ENCODE data around the gene DCC. TPM values are rescaled to one million over a fixed set of nuclear protein-coding genes. Genes with fewer than 3 reads are reported as not detected.

Gene DCC
- total RNA-seq, 1 experiment from 2014 or later = not detected

DNA sequence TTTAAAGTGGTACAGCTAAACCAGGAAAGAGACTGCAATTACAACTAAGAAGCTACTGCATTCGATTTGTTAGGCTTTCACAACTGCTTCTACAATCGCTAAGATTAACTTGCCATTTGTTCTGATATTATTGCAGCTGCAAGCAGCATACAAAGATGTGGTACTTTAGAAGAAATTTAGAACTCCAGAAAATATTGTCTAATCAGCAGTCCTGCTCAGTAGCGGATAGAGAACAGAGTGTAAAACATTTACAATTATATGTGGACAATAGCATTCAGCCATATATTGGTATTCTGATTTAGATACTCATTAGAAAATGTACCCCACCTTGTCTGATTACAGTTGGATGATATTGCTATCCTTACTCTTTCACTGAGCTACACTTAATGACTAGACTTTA is 265.3 kb downstream of the DCC start:
- intact Hi-C loops (cut with micrococcal nuclease) = no loop called here
- no peaks in the 10 kb centered on the region for H3K79me2 ChIP-seq (ENCODE audit: insufficient read depth, low read length)
- H3K4me3 ChIP-seq (replicated peaks in 1 of 2; ENCODE audit: low read depth in 1 of 2, low read length in 2 of 2) = no peak overlapping the region
- ATAC-seq = no peak
- RAD21 ChIA-PET (ENCODE audit: low non-redundant PET in 1 of 2, low total read pairs in 2 of 2, uncharacterized antibody in 2 of 2, unreplicated experiment in 2 of 2) = no interaction called here
- no peak overlapping the region for H2AFZ ChIP-seq (ENCODE audit: low read depth, low read length, poor library complexity, severe bottlenecking)
- H3K9me2 ChIP-seq (ENCODE audit: insufficient read depth) = no peaks in the 10 kb centered on the region
- H3K27me3 ChIP-seq (ENCODE audit: insufficient read depth, low read length) = no peaks in the 10 kb centered on the region
- POLR2A ChIA-PET = no interaction called here
- CTCF ChIA-PET = no interaction called here
- no peak for DNase-seq (ENCODE audit: low read depth, low spot score)
- H3K9me3 ChIP-seq (ENCODE audit: control insufficient read depth in 1 of 2, insufficient read depth in 1 of 2, low read depth in 1 of 2, low read length in 2 of 2) = peaks cover 6 to 16% of the 10 kb centered on the region in 2 experiments; a peak in 2 of 4 replicates
- no peak overlapping the region for H3K27ac ChIP-seq (ENCODE audit: low read depth, low read length)
- TF ChIP-seq, protein P1, sequence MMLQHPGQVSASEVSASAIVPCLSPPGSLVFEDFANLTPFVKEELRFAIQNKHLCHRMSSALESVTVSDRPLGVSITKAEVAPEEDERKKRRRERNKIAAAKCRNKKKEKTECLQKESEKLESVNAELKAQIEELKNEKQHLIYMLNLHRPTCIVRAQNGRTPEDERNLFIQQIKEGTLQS (IDR thresholded peaks at IDR 0.05) = no peak
- TF ChIP-seq SP1 (IDR thresholded peaks at IDR 0.05; ENCODE audit: low read depth) (no peak), EZH2phosphoT487 (IDR thresholded peaks at IDR 0.05; ENCODE audit: borderline replicate concordance) (no peak), FOSL1 (IDR thresholded peaks at IDR 0.05; ENCODE audit: low read depth) (no peak)
- H4K20me1 ChIP-seq (ENCODE audit: insufficient read depth) = no peaks in the 10 kb centered on the region
- H3K4me2 ChIP-seq (ENCODE audit: low read length) = no peak overlapping the region
- H3K36me3 ChIP-seq (ENCODE audit: control insufficient read depth in 1 of 2, insufficient read depth in 2 of 2, low read length in 2 of 2) = no peaks in the 10 kb centered on the region
- no peak overlapping the region for H3K9ac ChIP-seq (ENCODE audit: low read length)
- H3K4me1 ChIP-seq (ENCODE audit: control insufficient read depth in 1 of 2, insufficient read depth in 2 of 2, low read length in 2 of 2) = no peaks in the 10 kb centered on the region
- no TSS peak for BruUV-seq (replicated peaks)

DNA sequence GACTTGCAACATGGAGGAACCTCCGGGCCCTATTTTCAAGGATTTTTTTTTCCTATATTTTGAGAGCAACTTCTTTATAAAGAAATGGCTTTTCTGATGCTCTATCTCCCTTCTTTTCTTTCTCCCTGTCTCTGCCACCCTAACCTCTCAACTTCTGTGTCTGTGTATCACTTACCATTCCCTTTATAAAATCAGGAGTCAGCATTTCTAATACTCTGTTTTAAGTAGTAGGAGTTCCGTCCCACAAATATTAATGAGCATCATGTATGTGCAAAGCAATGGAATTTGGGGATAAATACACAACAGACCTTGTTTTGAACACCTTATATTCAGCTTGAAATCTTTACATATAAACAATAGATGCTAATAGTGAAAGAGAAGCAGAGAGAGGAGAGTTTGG is 268.0 kb downstream of the DCC start:
- H3K27ac ChIP-seq (ENCODE audit: low read depth, low read length) = no peak overlapping the region
- no peak overlapping the region for H2AFZ ChIP-seq (ENCODE audit: low read depth, low read length, poor library complexity, severe bottlenecking)
- H3K9me3 ChIP-seq (ENCODE audit: control insufficient read depth in 1 of 2, insufficient read depth in 1 of 2, low read depth in 1 of 2, low read length in 2 of 2) = peaks cover 8 to 22% of the 10 kb centered on the region in 2 experiments; a peak in 2 of 4 replicates
- H3K9me2 ChIP-seq (ENCODE audit: insufficient read depth) = no peaks in the 10 kb centered on the region
- ChIA-PET CTCF (no interaction called here), RAD21 (ENCODE audit: low non-redundant PET in 1 of 2, low total read pairs in 2 of 2, uncharacterized antibody in 2 of 2, unreplicated experiment in 2 of 2) (no interaction called here), POLR2A (no interaction called here)
- intact Hi-C loops (cut with micrococcal nuclease) = no loop called here
- no peak overlapping the region for H3K4me2 ChIP-seq (ENCODE audit: low read length)
- BruUV-seq (replicated peaks) = no TSS peak
- DNase-seq (ENCODE audit: low read depth, low spot score) (no peak), ATAC-seq (no peak)
- no peak overlapping the region for H3K4me3 ChIP-seq (replicated peaks in 1 of 2; ENCODE audit: low read depth in 1 of 2, low read length in 2 of 2)
- TF ChIP-seq FOSL1 (IDR thresholded peaks at IDR 0.05; ENCODE audit: low read depth) = no peak
- TF ChIP-seq CEBPB (IDR thresholded peaks at IDR 0.05; ENCODE audit: low read depth) = no peak
- no peak for TF ChIP-seq ELF1 (IDR thresholded peaks at IDR 0.05; ENCODE audit: borderline replicate concordance, low read depth)
- TF ChIP-seq, protein P1 (IDR thresholded peaks at IDR 0.05) = no peak
- no peak for TF ChIP-seq JUND (IDR thresholded peaks at IDR 0.05)
- TF ChIP-seq EGR1 (IDR thresholded peaks at IDR 0.05; ENCODE audit: low read depth) = no peak
- no peak for TF ChIP-seq SRF (IDR thresholded peaks at IDR 0.05; ENCODE audit: low read depth)
- TF ChIP-seq EZH2phosphoT487 (IDR thresholded peaks at IDR 0.05; ENCODE audit: borderline replicate concordance) = no peak
- TF ChIP-seq ZFX (IDR thresholded peaks at IDR 0.05) = no peak
- TF ChIP-seq, protein P2, sequence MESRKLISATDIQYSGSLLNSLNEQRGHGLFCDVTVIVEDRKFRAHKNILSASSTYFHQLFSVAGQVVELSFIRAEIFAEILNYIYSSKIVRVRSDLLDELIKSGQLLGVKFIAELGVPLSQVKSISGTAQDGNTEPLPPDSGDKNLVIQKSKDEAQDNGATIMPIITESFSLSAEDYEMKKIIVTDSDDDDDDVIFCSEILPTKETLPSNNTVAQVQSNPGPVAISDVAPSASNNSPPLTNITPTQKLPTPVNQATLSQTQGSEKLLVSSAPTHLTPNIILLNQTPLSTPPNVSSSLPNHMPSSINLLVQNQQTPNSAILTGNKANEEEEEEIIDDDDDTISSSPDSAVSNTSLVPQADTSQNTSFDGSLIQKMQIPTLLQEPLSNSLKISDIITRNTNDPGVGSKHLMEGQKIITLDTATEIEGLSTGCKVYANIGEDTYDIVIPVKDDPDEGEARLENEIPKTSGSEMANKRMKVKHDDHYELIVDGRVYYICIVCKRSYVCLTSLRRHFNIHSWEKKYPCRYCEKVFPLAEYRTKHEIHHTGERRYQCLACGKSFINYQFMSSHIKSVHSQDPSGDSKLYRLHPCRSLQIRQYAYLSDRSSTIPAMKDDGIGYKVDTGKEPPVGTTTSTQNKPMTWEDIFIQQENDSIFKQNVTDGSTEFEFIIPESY (IDR thresholded peaks at IDR 0.05; ENCODE audit: extremely low read depth, insufficient replicate concordance, low read length) = no peak
- TF ChIP-seq, protein P3, sequence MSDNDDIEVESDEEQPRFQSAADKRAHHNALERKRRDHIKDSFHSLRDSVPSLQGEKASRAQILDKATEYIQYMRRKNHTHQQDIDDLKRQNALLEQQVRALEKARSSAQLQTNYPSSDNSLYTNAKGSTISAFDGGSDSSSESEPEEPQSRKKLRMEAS (IDR thresholded peaks at IDR 0.05) = no peak
- no peak for TF ChIP-seq CBX3 (IDR thresholded peaks at IDR 0.05; ENCODE audit: low read depth)
- H4K20me1 ChIP-seq (ENCODE audit: insufficient read depth) = no peaks in the 10 kb centered on the region
- no peaks in the 10 kb centered on the region for H3K36me3 ChIP-seq (ENCODE audit: control insufficient read depth in 1 of 2, insufficient read depth in 2 of 2, low read length in 2 of 2)
- H3K9ac ChIP-seq (ENCODE audit: low read length) = no peak overlapping the region
- H3K79me2 ChIP-seq (ENCODE audit: insufficient read depth, low read length) = no peaks in the 10 kb centered on the region
- H3K4me1 ChIP-seq (ENCODE audit: control insufficient read depth in 1 of 2, insufficient read depth in 2 of 2, low read length in 2 of 2) = no peaks in the 10 kb centered on the region
- no peaks in the 10 kb centered on the region for H3K27me3 ChIP-seq (ENCODE audit: insufficient read depth, low read length)

Measured in HCT116 (cell line).